CD4-positive, alpha-beta T cell treated with Interleukin-15 for 1 hour (primary cell): Measurements from ENCODE around the gene TULP4.
"Not testable (repeated sequence)": the region's sequence is repeated elsewhere in the genome, so short reads cannot be mapped to it uniquely, and the experiment has no call there.

Experiments
- DNase-seq: peaks from one replicate; pipeline ENCODE4 v3.0.0-alpha.2; 2020

The TULP4 gene

DNA sequence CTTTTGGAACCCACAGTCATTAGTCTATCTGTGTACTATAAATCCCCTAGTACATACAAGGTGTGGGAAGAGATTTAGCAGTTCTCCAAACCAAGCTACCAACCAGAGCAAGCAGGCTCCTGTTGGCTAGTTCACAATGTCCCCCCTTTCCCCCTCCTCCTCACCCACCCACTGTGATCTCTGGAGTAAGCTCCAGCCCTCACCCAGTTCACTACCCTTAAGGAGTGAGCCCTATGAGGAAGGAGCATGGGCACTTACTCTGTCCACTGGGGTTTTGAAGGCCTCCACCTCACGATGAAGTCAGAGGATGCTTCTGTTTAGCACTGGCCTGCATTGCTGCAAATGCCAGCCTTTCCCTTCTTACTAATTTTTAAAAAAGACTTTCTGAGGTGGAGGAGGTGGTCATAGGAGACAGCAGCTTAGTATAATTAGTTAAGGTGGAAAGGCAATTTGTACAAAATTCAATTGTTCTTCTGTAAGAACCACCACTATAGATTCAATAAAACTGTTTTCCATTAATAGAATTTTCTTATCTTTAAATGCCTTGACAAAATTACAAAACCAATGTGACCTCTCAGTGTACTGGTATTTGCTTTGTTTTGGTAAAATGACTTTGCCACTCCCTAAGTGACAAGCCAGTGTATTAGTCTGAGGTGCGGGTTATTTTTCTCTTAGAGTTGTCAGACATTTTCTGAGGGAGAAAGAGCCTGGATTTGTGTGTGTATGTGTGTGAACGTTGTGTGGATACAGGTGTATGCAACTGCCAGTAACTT is 86.2 kb downstream of the TULP4 start:
- no peak for DNase-seq

DNA sequence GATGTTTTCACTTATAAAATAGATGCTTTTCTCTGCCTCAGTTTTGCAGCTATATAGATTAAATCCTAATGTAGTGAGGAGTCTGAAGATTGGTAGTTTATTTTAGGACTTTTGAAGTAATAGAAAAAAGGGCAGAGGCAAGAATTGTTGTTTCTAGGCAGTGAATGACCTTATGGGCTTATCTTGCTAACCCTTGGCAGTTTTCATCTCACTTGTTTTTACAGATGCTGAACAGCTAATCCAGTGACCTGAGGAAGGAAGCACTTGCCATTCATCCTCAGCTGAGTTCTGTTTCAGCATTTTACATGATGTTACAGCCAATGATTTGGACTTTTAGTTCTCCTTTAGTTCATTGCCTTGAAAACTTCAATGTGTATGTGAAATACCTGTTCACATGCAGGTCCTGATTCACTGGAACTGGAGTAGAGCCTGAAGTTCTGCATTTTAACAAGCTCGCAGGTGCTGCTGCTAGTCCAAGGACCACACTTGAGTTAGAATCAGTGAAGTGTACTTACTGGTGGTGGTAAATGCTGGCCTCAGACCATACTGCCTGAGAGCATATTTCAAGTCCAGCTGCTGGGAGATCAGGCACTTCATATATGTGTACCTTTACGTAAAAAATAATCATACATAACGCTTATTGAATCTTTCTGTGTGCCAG is 86.9 kb downstream of the TULP4 start:
- DNase-seq, result no peak

DNA sequence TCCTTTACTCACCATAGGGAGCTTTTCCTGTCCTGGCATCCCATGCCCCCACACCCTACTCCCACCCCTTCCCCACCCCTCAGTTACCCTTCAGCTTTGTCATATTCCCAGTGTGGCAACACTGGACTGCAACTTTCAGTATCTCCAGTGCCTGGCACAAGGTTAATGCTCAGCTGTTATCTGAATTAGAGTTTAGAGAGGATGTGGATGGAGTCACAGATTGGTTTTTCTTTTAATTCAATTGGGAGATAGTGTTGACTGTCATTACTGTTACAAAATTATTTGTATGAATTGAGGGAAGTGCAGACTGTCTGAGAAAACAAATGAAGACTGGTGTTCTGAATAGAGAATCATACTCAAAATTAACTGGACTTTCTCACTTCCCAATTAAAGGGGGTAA is 89.9 kb downstream of the TULP4 start:
- DNase-seq, result no peak

DNA sequence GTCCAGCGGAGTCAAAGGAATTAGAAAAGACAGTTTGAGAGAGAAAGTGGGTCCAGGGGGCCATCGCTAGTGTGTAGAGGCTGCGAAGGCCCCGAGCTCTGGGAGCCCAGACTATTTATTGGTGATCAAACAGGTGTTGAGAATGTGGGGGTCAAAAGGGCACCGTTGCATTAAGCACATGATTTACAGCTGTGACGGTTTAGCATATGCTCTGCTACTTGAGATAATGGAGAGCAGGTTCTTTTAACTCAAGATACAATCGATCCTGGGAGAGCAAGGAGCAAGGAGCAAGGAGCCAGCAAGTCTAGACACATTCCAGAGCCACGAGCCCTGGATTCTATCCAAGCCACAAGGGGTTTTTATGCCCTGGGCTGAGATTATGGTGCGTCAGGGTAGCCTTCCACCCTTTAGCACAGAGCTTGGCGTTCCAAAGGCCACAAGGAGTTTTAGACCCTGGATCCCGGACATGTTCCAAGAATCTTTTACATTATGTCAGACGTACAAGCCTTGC is 93.1 kb downstream of the TULP4 start:
- DNase-seq, result not testable (repeated sequence)

DNA sequence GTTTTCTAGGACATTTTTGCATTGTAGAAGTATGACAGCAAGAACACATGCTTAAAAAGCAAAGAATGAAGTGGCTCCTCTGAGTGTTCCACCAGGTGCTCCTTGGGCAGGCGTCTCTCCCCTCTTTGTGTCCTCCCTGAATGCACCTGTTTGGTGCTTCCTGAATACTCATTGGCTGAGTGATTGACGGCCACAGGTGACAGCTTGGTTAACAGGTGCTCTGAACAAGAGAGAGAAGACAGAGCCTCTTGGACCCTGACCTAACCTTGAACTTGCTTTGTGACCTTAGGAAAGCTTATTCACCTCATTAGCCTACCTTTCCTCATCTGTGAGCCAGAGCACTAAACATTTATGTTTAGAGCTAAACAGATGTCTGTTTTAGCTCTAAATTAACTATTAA is 93.7 kb downstream of the TULP4 start:
- no peak for DNase-seq

DNA sequence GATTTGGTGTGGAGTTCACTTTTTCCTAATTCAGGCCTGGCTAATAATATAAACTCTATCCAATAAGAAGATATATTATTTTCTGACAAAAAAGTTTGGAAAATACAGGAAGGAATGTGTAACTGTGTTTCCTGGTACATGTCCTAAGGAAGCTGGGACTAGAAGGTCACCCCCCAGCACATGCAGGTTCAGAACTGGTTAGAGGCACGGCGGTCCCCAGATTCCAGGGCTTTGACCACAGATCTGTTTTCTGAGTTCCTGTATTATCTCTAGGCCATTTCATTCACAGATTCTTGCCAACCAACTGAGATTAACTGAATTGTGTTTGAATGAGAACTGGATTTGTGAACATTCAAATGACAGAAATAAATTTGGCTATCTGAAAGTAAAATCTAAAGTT is 94.5 kb downstream of the TULP4 start:
- no peak for DNase-seq

DNA sequence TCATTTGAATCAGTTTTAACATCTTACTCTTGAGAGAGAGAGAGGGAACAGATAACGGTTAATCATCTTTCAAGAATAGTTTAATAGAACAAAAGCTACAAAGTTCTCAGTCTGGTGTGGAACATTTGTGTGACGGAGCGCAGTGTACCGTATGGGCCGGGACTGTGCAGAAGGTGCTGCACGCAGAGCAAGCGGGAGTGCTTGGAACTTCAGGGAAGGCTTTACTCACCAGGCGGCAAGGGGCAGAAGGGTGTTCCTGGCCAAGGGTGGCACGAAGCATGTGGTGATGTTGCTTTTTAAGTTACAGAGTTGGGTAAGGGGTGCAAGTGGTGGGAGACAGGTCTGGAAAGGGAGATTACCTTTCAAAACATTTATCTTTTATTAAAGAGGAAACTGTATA is 95.7 kb downstream of the TULP4 start:
- no peak for DNase-seq

DNA sequence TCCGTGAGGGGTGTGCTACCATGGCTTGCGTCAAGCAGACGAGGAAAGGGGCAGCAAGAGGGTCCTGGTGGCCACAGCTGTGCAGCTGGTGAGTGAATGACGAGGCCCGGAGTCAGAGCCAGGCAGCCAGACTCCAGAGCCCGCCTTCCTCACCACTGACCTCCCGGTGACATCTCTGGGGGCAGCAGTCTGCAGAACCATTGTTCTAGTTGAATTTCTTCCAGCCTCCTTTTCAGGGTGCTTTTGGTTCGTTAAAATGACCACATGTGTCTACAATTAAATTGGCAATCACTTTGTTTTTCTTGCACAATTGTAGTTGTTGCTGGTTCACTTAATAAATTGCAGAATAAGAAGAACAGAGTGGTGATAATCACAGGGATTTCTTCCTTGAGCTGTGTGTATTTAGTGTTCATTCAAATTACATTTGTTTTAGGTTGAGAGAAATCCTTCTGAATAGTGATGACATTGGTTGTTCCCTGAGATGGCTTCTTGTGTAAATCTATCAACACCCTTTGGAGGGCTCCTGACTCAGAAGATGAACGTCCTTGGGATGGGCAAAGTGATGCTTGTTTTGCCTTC is 96.4 kb downstream of the TULP4 start:
- no peak for DNase-seq

DNA sequence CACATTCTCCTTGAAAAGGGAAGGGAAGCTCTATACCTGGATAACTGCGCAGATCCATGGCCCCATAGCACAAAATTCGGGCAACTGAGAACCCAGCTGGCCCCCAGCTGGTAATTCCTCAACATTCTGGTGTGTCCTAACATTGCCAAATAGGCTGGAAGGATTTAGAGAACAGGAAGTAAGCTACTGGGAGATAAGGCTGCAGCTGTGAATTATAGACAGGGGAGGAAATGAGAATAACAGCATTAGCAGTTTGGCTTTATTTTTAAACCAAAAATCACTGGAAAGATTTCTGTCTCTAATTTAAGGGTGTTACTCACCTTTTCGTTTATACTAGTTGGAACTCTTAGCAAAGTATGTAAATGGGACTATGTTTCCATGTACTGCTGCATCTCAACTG is 97.2 kb downstream of the TULP4 start:
- no peak for DNase-seq

DNA sequence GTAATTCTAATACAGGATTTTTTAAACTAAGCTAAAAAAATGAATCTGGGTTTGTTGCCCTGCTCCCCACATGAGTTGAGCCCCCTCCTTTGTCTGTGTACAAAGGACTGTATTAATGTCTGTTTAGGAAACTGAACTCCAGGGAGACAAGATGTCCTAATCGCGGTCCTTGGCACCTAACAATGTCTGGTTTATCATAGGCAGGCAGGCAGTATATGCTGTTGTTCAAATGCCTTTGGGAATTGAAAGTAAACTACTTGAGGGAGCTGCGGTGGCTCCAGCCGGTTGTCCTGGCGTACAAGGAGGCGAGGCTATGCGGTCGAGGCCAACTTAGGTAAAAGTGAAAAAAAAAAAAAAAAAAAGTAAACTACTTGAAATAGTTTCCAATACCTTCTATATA is 98.5 kb downstream of the TULP4 start:
- no peak for DNase-seq

DNA sequence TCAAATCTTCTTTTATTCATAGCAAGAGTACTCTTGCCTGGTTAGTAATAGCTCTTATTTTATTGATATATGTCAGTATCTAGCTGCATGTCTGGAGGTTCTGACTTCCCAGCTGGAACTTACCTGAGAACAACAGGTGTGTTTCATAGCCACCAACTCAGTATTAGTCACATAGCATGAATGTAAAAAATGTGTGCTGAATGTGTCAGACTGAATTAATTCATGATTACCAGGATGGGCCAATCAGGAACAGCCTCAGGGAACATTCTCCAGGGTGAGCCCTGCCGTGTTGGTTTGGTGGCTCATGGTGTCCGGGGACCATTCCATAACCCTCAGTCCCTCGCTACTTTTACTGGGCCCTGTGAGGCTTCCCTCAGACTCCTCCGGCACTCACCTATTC is 99.7 kb downstream of the TULP4 start:
- no peak for DNase-seq

DNA sequence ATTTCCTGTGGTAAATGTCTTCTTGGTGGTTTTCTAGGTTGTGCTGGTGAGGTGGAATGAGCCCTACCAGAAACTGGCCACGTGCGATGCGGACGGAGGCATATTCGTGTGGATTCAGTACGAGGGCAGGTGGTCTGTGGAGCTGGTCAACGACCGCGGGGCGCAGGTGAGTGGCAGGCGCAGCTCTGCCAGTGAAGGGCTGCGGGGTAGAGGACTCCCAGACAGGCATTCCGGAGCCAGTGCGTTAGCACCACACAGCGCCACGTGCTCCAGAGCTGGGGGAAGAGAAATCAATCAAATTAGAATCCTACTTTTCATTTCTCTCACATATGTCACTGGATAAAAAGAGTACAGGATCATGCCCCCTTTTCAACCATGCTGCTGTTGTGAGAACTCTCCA is 100.8 kb downstream of the TULP4 start:
- DNase-seq, result no peak

DNA sequence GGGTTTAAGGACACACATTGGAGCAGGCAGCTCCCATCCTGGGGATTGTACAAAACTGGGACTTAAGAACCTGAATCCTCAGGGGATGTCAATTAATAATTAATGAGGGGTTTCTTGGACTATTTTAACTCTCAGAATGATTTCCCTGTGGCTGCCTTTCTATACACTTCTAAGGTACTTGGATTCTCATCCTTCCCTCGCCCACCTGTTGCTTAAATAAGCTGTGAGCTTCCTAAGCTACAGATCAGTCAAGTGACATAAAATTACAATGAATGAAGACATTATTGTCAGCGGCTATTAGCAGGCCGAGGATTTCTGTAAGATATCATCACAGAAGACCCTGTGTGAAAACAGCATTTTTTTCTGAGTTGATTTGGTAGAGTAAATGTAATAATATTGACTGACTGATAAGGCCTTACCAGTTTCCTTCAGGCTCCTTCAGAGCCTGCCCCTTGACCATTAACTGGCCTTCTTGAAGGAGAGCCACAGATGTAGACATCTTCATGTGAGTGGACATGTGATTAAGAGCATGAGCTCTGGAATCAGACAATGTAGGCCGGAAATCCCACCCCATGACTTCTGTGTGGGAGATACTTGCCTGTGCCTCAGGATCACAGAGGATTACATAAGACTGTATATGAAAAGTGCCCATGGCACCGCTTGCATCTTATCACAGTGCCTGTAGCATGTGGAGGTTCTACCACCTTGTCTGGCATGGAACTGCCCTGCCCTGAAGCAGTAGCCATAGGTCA is 101.7 kb downstream of the TULP4 start:
- no peak for DNase-seq

DNA sequence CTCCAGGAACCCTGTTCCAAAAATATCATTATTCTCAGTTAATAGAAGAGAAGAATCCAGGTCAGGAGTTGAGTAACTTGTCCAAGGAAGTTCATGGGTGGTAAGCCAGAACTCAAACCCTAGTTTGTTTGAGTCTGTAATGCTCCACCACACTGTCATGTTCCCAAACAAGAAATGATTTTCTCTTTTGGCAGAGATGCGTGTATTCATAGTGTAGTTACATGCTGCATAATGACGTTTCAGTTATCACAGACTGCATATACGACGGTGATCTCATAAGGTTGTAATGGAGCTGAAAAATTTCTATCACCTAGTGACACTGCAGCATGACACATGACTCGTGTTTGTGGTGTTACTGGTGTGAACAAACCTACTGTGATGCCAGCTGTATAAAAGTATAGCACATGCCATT is 102.6 kb downstream of the TULP4 start:
- DNase-seq, result no peak

DNA sequence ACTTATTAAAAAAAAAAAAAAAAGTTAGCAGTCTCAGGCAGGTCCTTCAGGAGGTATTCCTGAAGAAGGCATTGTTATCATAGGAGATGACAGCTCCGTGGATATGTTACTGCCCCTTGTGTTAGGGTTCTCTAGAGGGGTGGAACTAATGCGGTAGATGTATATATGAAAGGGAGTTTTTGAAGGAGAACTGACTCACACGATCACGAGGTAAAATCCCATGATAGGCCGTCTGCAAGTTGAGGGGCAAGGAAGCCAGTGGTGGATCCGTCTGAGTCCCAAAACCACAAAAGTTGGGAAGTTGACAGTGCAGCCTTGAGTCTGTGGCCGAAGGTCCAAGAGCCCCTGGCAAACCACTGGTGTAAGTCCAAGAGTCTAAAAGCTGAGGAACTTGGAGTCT is 103.4 kb downstream of the TULP4 start:
- DNase-seq, result no peak

DNA sequence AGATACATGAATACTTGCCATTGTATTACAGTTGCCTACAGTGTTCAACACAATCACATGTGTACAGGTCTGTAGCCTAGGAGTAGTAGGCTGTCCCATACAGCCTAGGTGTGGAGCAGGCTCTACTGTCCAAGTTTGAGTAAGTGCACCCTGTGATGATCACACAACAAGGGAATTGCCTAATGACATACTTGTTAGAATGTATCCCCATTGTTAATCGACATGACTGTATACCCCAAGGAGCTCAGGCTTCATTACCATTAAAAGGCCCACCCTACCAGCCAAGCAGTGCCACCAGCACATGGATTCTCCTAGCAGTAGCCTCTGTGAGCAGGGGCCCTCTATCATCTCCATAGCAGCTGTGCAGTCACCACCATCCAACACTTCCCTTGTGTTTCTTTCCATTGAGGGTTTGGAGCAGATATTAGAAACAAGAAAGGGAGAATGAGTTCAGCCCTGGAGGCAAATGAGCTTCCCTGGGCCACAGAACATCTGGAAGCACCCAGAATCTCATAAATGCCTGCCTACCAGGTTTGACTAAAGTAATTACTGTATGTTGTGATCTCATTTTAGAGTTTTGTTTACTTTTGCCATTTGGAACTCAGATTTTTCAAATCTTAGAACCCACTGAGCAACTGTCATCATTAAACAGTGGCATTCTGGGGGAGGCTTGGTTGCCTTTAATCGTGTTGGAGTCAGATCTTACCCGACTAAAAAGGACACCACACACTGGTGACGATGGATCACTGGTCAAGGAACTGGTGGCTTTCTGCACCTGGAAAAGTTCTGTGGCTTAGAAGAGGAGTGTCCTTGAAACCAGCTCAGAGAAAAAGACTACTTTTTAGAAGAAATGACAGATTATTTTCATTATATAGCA is 104.9 kb downstream of the TULP4 start:
- no peak for DNase-seq

DNA sequence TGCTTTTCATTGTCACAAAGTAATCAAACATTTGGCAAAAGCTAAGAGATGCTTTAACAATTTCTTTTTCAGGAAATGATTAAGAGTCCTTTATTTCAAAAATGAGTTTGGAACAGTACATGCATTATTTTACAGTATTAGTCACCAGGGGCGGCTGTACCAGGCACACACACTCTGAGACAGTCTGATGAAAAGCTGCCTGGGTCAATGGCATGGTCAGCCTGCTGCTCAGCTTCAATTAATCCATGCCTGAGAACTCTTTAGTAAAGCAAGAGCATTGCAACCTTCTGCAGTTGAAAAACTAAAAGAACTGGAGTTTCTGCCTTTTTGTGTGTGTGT is 105.5 kb downstream of the TULP4 start:
- DNase-seq, result no peak

DNA sequence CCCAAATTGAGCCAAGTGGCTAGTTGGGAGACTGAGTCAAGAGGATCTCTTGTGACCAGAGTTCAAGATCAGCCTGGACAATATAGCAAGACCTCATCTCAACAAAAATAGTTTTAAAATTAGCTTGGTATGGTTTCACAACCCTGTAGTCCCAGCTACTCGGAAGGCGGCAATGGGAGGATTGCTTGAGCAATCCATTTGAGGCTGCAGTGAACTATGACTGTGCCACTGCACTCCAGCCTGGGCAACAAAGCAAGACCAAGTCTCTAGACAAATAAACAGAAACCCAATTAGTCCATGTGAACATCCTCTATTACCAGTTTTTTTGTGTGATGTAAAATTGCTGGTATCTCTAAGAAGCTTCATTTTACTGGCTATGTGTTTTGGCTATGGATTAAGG is 106.2 kb downstream of the TULP4 start:
- no peak for DNase-seq

DNA sequence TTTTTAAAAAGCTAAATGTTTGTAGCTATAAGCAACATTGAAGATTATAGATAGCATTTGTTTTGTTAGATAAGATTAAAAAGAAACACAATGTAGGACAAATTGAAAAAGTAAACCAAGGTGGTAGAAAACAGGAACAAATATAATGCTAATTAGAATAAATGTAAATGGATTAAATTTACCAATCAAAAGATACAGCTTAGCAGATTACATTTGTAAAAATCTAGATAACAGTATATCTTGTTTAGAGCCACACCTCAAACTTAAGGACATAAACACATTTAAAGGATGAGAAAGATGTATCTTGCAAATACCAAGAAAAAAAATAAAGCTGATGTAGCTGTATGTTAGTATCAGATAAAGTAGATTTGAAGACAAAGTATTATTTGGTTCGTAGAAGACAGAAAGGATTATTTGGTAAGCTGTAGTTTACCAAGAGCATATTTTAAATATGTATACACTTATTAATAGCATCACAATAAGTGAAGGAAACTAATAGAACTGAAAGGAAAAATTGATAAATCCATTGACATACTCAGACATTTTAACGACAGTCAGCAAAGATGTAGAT is 107.2 kb downstream of the TULP4 start:
- no peak for DNase-seq

DNA sequence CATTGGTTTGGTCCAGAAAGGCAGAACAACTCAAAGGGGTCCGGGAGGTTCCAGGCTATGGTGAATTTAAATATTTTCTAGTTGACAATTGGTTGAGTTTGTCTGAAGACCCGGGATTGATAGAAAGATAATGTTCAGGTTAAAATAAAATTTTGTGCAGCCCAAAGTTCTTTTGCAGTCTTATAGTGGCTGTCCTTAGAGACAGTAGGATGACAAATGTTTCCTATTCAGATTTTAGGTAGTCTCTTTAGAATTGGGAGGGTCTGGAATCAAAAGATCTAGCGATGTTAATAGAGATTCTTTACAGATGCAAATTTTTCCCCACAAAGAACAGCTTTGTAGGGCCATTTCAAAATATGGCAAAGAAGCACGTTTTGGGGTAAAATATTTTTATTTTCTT is 109.1 kb downstream of the TULP4 start:
- DNase-seq, result no peak

DNA sequence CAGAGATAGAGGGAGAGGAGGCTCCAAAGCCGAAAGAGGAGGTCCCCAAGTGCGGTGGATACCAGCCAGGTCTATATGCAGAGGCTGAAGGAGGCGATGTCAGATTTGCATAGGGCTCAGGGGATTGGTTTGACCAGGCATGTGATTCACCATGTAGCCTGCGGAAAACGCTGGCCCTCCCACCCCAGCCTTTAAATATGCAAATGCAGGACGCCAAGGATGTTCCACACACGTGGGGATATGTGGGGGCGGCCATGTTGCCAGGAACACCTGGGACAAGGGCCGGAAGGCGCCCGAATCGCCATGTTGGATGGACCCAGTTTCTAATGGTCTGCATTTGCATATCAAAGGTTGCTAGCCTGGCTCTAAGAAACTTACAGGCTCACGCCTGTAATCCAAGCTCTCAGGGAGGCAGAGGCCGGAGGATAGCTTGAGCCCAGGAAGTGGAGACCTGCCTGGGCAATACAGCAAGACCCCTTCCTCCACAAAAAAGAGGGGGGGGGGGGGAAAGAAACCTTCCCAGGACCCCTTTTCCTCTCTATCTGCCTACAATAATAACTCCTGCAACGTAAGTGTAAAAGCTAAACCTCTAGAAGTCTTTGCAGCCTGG is 110.5 kb downstream of the TULP4 start:
- DNase-seq, result no peak

DNA sequence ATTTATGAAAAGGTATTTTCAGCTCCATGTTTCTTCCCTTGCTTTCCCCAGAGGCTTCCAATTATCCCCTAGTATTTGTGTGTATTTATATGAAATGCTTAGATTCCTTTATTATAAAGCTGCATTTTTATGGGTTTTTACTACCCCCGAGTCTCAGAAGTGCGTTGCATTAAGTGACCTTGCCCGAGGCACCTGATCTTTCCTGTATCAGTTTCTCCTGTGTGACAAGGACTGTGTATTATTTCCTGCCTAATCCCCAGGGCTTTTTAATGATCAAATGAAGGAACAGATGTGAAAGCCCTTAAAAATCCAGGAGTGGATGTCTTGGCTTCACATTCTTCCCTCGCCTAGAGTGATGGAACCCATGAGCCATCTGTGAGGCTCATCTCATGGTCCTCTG is 118.8 kb downstream of the TULP4 start:
- no peak for DNase-seq
